Heart left ventricle (tissue), 13 donors: ENCODE data around the gene TPRA1.

ENCODE experiments used
- POLR2A ChIP-seq, 2 donors: fragments of 450-650 bp; IDR thresholded peaks; one replicate each; pipeline ENCODE4 v1.6.1; 2017; ENCODE audit warnings: antibody characterized with exemption in 2 of 2, mild to moderate bottlenecking in 2 of 2, moderate library complexity in 2 of 2
- TF ChIP-seq, protein P1 (sequence below), 12 donors: fragments of 200-600 bp; sonication (generic) in 4 of 12; IDR thresholded peaks; one replicate each; pipeline versions ENCODE4 v1.5.0 to v1.8.0; 2018 to 2022; ENCODE audit warnings: antibody characterized with exemption in 12 of 12, mild to moderate bottlenecking in 5 of 12
- donor health status: ischemic (EF 13 %, LVEDD 7.1; RV severe dilation, severe dysfunction).
- donor health status: DM: no; HTN: yes; CAD: no.
- donor health status: DM: no; HTN: no; CAD: no.
- donor health status: ischemic (EF 25% LVEDD 6.9; RV normal size, moderate dysfunction).
- donor health status: ischemic (EF 25% LVEDD 5.7; RV mildly dilated, moderate dysfunction).
- donor health status: ischemic (EF 35%, LVEDD 5.7; RV mildly dilated, moderate dysfunction).
- donor health status: nonischemic (EF 11% LVEDD 7.7; RV severe dilation, severe dysfunction).
- donor health status: DM: yes; HTN: yes; CAD: no.
- donor health status: PGD.
- donor health status: ischemic (EF 29% LVEDD 5.4; RV normal size, mild dysfunction).
- donor health status: nonischemic (EF 23%, LVEDD 6.1; RV moderate dilation, normal function).

DNA sequence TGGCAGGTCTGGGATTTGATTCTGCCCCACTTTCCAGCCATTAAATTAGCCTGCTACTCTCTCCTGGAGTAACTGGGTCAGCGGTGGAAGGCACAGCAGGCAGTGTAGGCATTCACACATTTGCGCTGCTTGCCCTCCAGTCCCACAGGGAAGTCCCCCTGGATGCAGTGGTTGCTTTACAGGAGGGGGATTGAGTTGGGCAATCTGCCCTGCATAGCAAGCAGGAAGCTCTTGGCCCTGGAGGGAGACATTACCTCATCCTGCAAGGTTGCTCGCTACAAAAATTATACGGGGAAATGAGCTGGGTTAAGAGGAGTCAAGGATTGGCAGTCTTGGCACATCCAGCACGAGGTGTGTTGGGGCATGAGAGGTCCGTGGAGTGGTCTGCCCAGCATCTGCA is 22.4 kb upstream of the TPRA1 start:
- TF ChIP-seq, protein P1, sequence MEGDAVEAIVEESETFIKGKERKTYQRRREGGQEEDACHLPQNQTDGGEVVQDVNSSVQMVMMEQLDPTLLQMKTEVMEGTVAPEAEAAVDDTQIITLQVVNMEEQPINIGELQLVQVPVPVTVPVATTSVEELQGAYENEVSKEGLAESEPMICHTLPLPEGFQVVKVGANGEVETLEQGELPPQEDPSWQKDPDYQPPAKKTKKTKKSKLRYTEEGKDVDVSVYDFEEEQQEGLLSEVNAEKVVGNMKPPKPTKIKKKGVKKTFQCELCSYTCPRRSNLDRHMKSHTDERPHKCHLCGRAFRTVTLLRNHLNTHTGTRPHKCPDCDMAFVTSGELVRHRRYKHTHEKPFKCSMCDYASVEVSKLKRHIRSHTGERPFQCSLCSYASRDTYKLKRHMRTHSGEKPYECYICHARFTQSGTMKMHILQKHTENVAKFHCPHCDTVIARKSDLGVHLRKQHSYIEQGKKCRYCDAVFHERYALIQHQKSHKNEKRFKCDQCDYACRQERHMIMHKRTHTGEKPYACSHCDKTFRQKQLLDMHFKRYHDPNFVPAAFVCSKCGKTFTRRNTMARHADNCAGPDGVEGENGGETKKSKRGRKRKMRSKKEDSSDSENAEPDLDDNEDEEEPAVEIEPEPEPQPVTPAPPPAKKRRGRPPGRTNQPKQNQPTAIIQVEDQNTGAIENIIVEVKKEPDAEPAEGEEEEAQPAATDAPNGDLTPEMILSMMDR (IDR thresholded peaks at IDR 0.05) = no peak
- TF ChIP-seq POLR2A (IDR thresholded peaks at IDR 0.05) = no peak
